ENCODE data around the gene FBXO38.
"Not testable (repeated sequence)": the region's sequence is repeated elsewhere in the genome, so short reads cannot be mapped to it uniquely, and the experiment has no call there.

Gene FBXO38

GRCh38 chr5:148428848-148429247, 45.1 kb downstream of the FBXO38 start:
- DNase-seq: no peak

GRCh38 chr5:148433826-148434225, 50.1 kb downstream of the FBXO38 start:
- DNase-seq: no peak

GRCh38 chr5:148436029-148436428, 52.3 kb downstream of the FBXO38 start:
- DNase-seq: no peak

- DNase-seq: peak; percentile 61
Measured at GRCh38 chr5:148437249-148437648, 53.5 kb downstream of the FBXO38 start.

GRCh38 chr5:148438933-148439332, 55.2 kb downstream of the FBXO38 start:
- no peak for DNase-seq

- no peak for DNase-seq
Measured at GRCh38 chr5:148443241-148443640, 59.5 kb downstream of the FBXO38 start.

- DNase-seq: peak; percentile 45
Measured at GRCh38 chr5:148443998-148444397, 60.2 kb downstream of the FBXO38 start.

- DNase-seq: no peak
Measured at GRCh38 chr5:148445578-148445977, 61.8 kb downstream of the FBXO38 start.

GRCh38 chr5:148446611-148447010, 62.9 kb downstream of the FBXO38 start:
- DNase-seq: no peak

- DNase-seq: no peak
Measured at GRCh38 chr5:148452499-148453193, 68.9 kb downstream of the FBXO38 start.

GRCh38 chr5:148454576-148454975, 70.8 kb downstream of the FBXO38 start:
- no peak for DNase-seq

GRCh38 chr5:148455185-148455584, 71.4 kb downstream of the FBXO38 start:
- DNase-seq: no peak

GRCh38 chr5:148457183-148457620, 73.4 kb downstream of the FBXO38 start:
- DNase-seq: peak; percentile 11

GRCh38 chr5:148458036-148458888, 74.5 kb downstream of the FBXO38 start:
- no peak for DNase-seq

GRCh38 chr5:148459669-148460068, 75.9 kb downstream of the FBXO38 start:
- DNase-seq: no peak

- peak; percentile 71 for DNase-seq
Measured at GRCh38 chr5:148465381-148466235, 81.8 kb downstream of the FBXO38 start.

GRCh38 chr5:148466236-148466580, 82.5 kb downstream of the FBXO38 start:
- peak; percentile 73 for DNase-seq

- DNase-seq: no peak
Measured at GRCh38 chr5:148467958-148468357, 84.2 kb downstream of the FBXO38 start.

GRCh38 chr5:148468746-148469145, 85.0 kb downstream of the FBXO38 start:
- DNase-seq: not testable (repeated sequence)

- no peak for DNase-seq
Measured at GRCh38 chr5:148469501-148469935, 85.8 kb downstream of the FBXO38 start.

GRCh38 chr5:148471379-148471778, 87.6 kb downstream of the FBXO38 start:
- no peak for DNase-seq

GRCh38 chr5:148474025-148474511, 90.3 kb downstream of the FBXO38 start:
- DNase-seq: no peak

GRCh38 chr5:148476302-148476701, 92.5 kb downstream of the FBXO38 start:
- no peak for DNase-seq
